Activated CD4-positive, alpha-beta T cell treated with anti-CD3 and anti-CD28 coated beads, Interleukin-2, amount 10 ng/mL, durations not matched to agents 7 days and 5 days (primary cell): ENCODE measurements around the gene SGPL1. TPM values are rescaled to one million over a fixed set of nuclear protein-coding genes. Genes with fewer than 3 reads are reported as not detected.

Source experiments
- CTCF ChIA-PET: fragments of 350-600 bp; sonication (Branson Sonifier 250); formaldehyde crosslinking; loops from one replicate; lab custom pipeline; 2021; ENCODE audit warnings: antibody characterized with exemption; lab: Charles Lee
- POLR2A ChIA-PET: fragments of 350-600 bp; sonication (Branson Sonifier 250); formaldehyde crosslinking; loops from one replicate; lab custom pipeline; 2021; ENCODE audit warnings: antibody characterized with exemption; lab: Charles Lee
- DNase-seq: peaks from one replicate; pipeline ENCODE4 v3.0.0-alpha.2; 2020
- H3K27ac Mint-ChIP-seq: one replicate; pipeline ENCODE4 v1.8.0; 2021; ENCODE audit warnings: mild to moderate bottlenecking, moderate library complexity, mixed read lengths
- H3K27me3 Mint-ChIP-seq: one replicate; pipeline ENCODE4 v1.8.0; 2021; ENCODE audit warnings: mixed read lengths
- H3K36me3 Mint-ChIP-seq: one replicate; pipeline ENCODE4 v1.8.0; 2021; ENCODE audit warnings: low read depth, mixed read lengths
- H3K4me1 Mint-ChIP-seq: one replicate; pipeline ENCODE4 v1.8.0; 2021; ENCODE audit warnings: mixed read lengths
- H3K4me3 Mint-ChIP-seq: one replicate; pipeline ENCODE4 v1.8.0; 2021; ENCODE audit warnings: mild to moderate bottlenecking, moderate library complexity, mixed read lengths
- H3K9me3 Mint-ChIP-seq: one replicate; pipeline ENCODE4 v1.8.0; 2021; ENCODE audit warnings: mixed read lengths
- total RNA-seq, 2 experiments: library from RNA; stranded (reverse); gene quantifications; one replicate each; pipeline ENCODE4 v1.2.3, GENCODE V29; 2021

The SGPL1 gene
- total RNA-seq, 2 experiments from 2014 or later: 19.7 to 22.3 TPM

- H3K4me3 Mint-ChIP-seq: no peak overlapping the region
- H3K36me3 Mint-ChIP-seq: peaks cover 8% of the 10 kb centered on the region
- H3K9me3 Mint-ChIP-seq: no peaks in the 10 kb centered on the region
- H3K27ac Mint-ChIP-seq: no peak overlapping the region
- H3K27me3 Mint-ChIP-seq: no peaks in the 10 kb centered on the region
- peaks cover 12% of the 10 kb centered on the region for H3K4me1 Mint-ChIP-seq
- ChIA-PET POLR2A (no interaction called here), CTCF (interaction anchor here (0.6 to 1.2 kb wide), 2 partner anchors 49 to 197 kb away, joined by 3 to 4 read pairs; no protein-coding TSS in a partner anchor)
- DNase-seq: no peak
These were observed 6.5 kb downstream of the SGPL1 start for GRCh38 chr10:70822076-70822820.

DNA sequence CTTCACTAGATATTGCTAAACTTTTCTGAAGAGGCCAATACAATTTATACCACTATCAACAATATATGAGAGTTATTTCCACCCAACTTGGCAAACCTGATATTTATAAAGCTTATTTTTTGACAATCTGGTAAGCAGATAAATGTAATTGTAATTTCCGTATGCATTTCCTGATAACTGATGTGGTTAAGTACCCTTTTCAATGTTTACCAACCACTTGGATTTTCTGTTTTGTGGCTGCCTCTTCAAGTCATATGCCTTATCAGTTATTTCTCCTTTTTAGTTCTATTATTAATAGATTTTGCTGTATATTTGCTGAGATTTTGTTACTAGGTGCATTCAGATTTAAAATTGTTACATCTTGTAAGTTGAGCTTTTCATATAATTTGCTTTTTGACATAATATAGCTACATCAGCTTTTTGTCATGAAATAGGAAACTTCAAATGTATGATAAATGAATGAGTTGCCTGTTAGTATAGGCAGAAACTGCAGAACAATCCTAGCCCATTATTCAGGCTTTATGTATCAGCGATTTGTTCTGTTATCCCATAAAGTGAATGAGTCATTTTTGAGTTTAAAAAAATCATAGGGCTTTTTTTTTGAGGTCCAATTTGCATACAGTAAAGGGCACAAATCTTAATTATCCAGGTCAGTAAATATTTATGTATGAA, 11.5 kb downstream of the SGPL1 start:
- DNase-seq: no peak
- no peak overlapping the region for H3K27ac Mint-ChIP-seq
- no peaks in the 10 kb centered on the region for H3K27me3 Mint-ChIP-seq
- POLR2A ChIA-PET: interaction anchor here (0.6 kb wide), 1 partner anchor 19 kb away, joined by 3 read pairs; no protein-coding TSS in a partner anchor
- peaks cover 2% of the 10 kb centered on the region for H3K4me1 Mint-ChIP-seq
- CTCF ChIA-PET: interaction anchor here (2.0 kb wide), 1 partner anchor 10 kb away, joined by 7 read pairs; no protein-coding TSS in a partner anchor
- no peak overlapping the region for H3K4me3 Mint-ChIP-seq
- H3K36me3 Mint-ChIP-seq: peaks cover 8% of the 10 kb centered on the region
- H3K9me3 Mint-ChIP-seq: no peaks in the 10 kb centered on the region

- ChIA-PET CTCF (interaction anchor here (0.7 to 1.5 kb wide), 2 partner anchors 12 to 14 kb away, joined by 4 to 5 read pairs; no protein-coding TSS in a partner anchor), POLR2A (no interaction called here)
- Mint-ChIP-seq H3K9me3 (no peaks in the 10 kb centered on the region), H3K27me3 (no peaks in the 10 kb centered on the region), H3K36me3 (peaks cover 8% of the 10 kb centered on the region), H3K4me1 (peaks cover 16% of the 10 kb centered on the region), H3K27ac (no peak overlapping the region), H3K4me3 (no peak overlapping the region)
- no peak for DNase-seq
These were observed 13.2 kb downstream of the SGPL1 start for GRCh38 chr10:70828923-70829322.

DNA sequence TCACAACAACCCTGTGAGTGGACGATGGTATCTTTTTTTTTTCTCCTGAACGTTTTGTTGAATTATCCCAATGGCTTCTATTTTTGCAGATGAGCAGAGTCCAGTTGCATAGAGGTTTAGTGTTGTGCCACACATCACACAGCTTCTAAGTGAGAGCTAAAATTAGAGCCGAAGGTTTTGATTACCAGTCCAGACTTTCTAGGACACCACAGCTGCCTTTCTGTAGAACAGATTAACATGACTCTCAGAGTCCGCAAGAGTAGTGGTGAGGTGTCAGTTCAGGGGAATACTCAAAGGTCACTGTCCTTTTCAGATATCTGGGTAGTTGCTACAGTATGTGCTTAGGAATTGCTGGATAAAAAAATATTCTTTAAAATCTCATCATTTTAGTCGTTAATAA, 13.8 kb downstream of the SGPL1 start:
- H3K4me1 Mint-ChIP-seq: peaks cover 20% of the 10 kb centered on the region
- no peak overlapping the region for H3K4me3 Mint-ChIP-seq
- peaks cover 8% of the 10 kb centered on the region for H3K36me3 Mint-ChIP-seq
- DNase-seq: no peak
- no peaks in the 10 kb centered on the region for H3K9me3 Mint-ChIP-seq
- no peak overlapping the region for H3K27ac Mint-ChIP-seq
- POLR2A ChIA-PET: no interaction called here
- no peaks in the 10 kb centered on the region for H3K27me3 Mint-ChIP-seq
- CTCF ChIA-PET: interaction anchor here (0.7 to 1.5 kb wide), 2 partner anchors 13 to 15 kb away, joined by 4 to 5 read pairs; no protein-coding TSS in a partner anchor

GRCh38 chr10:70830164-70830563, 14.4 kb downstream of the SGPL1 start:
- ChIA-PET CTCF (interaction anchor here (0.5 to 1.5 kb wide), 2 partner anchors 13 to 191 kb away, joined by 3 to 5 read pairs; no protein-coding TSS in a partner anchor), POLR2A (no interaction called here)
- Mint-ChIP-seq H3K27ac (no peak overlapping the region), H3K9me3 (no peaks in the 10 kb centered on the region), H3K27me3 (no peaks in the 10 kb centered on the region), H3K4me3 (no peak overlapping the region), H3K4me1 (peaks cover 20% of the 10 kb centered on the region), H3K36me3 (peaks cover 7% of the 10 kb centered on the region)
- no peak for DNase-seq

GRCh38 chr10:70832221-70832620, 16.5 kb downstream of the SGPL1 start:
- H3K4me1 Mint-ChIP-seq: peaks cover 22% of the 10 kb centered on the region
- CTCF ChIA-PET: interaction anchor here (1.0 kb wide), 1 partner anchor 46 kb away, joined by 3 read pairs; no protein-coding TSS in a partner anchor
- H3K9me3 Mint-ChIP-seq: no peaks in the 10 kb centered on the region
- no peak overlapping the region for H3K27ac Mint-ChIP-seq
- H3K27me3 Mint-ChIP-seq: no peaks in the 10 kb centered on the region
- H3K4me3 Mint-ChIP-seq: no peak overlapping the region
- H3K36me3 Mint-ChIP-seq: peaks cover 8% of the 10 kb centered on the region
- POLR2A ChIA-PET: no interaction called here
- DNase-seq: no peak

- ChIA-PET POLR2A (no interaction called here), CTCF (interaction anchor here (0.8 to 1.0 kb wide), 2 partner anchors 21 to 37 kb away, joined by 4 read pairs; no protein-coding TSS in a partner anchor)
- H3K27me3 Mint-ChIP-seq: no peaks in the 10 kb centered on the region
- no peak overlapping the region for H3K27ac Mint-ChIP-seq
- H3K4me1 Mint-ChIP-seq: peaks cover 22% of the 10 kb centered on the region
- no peak overlapping the region for H3K4me3 Mint-ChIP-seq
- peaks cover 14% of the 10 kb centered on the region for H3K36me3 Mint-ChIP-seq
- DNase-seq: no peak
- H3K9me3 Mint-ChIP-seq: peaks cover 7% of the 10 kb centered on the region
These were observed 17.2 kb downstream of the SGPL1 start for GRCh38 chr10:70832852-70833528.

GRCh38 chr10:70833601-70834000, 17.9 kb downstream of the SGPL1 start:
- Mint-ChIP-seq H3K36me3 (peaks cover 19% of the 10 kb centered on the region), H3K27me3 (no peaks in the 10 kb centered on the region), H3K4me3 (no peak overlapping the region), H3K9me3 (peaks cover 7% of the 10 kb centered on the region), H3K4me1 (peaks cover 22% of the 10 kb centered on the region), H3K27ac (no peak overlapping the region)
- no peak for DNase-seq
- ChIA-PET POLR2A (no interaction called here), CTCF (interaction anchor here (0.9 to 1.0 kb wide), 2 partner anchors 37 to 47 kb away, joined by 4 to 5 read pairs; no protein-coding TSS in a partner anchor)

- CTCF ChIA-PET: interaction anchor here (0.9 to 1.5 kb wide), 3 partner anchors 10 to 47 kb away, joined by 3 to 5 read pairs (median 4); no protein-coding TSS in a partner anchor
- peaks cover 19% of the 10 kb centered on the region for H3K36me3 Mint-ChIP-seq
- H3K27me3 Mint-ChIP-seq: no peaks in the 10 kb centered on the region
- H3K4me1 Mint-ChIP-seq: peaks cover 22% of the 10 kb centered on the region
- DNase-seq: no peak
- H3K27ac Mint-ChIP-seq: no peak overlapping the region
- POLR2A ChIA-PET: no interaction called here
- peaks cover 7% of the 10 kb centered on the region for H3K9me3 Mint-ChIP-seq
- H3K4me3 Mint-ChIP-seq: no peak overlapping the region
These were observed 18.3 kb downstream of the SGPL1 start for GRCh38 chr10:70834021-70834420.

DNA sequence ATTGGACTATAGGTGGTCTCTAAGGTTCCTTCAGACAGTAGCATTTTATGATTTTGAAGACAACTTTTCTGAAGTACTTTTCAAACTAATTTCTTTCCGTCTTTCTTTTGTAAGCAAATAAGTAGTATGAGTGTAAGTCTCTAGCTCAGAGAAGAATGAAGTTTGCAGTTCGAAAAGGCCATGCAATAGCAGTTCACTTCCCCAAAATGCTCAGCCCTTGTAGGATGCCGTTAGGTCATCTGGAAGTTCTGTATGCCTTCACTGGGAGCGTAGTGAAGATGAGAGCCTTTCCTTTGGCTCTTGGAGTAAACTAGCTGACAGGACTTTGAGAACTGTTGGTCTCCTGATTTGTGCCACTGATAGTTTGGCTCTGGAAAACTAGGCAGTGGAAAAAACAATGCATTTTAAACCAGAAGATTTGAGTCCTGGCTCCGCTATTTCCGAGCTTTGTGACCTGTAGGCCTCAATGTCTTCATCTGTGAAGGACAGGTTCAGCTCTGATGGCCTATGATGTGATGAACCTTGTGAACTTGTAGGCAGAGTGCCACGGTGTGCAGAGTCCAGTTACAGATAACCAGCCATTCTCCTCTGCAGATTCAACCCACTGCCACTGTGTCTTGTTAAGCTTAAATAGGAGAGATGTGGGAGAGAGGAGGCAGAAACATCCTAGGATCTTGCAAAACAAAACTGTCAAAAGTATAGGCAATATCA, 18.8 kb downstream of the SGPL1 start:
- Mint-ChIP-seq H3K4me3 (no peak overlapping the region), H3K4me1 (peaks cover 22% of the 10 kb centered on the region)
- CTCF ChIA-PET: interaction anchor here (0.9 to 1.5 kb wide), 2 partner anchors 10 to 46 kb away, joined by 3 to 5 read pairs; no protein-coding TSS in a partner anchor

GRCh38 chr10:70836319-70836718, 20.6 kb downstream of the SGPL1 start:
- Mint-ChIP-seq H3K27ac (no peak overlapping the region), H3K9me3 (peaks cover 7% of the 10 kb centered on the region), H3K4me1 (peaks cover 30% of the 10 kb centered on the region), H3K36me3 (peaks cover 20% of the 10 kb centered on the region), H3K27me3 (no peaks in the 10 kb centered on the region), H3K4me3 (no peak overlapping the region)
- no peak for DNase-seq
- POLR2A ChIA-PET: no interaction called here
- CTCF ChIA-PET: interaction anchor here (0.9 to 1.1 kb wide), 3 partner anchors 12 to 112 kb away, joined by 3 to 4 read pairs (median 3); no protein-coding TSS in a partner anchor

More for the DNA sequence above, 18.8 kb downstream of the SGPL1 start:
- no peak for DNase-seq
- Mint-ChIP-seq H3K27ac (no peak overlapping the region), H3K9me3 (peaks cover 7% of the 10 kb centered on the region), H3K36me3 (peaks cover 17% of the 10 kb centered on the region), H3K27me3 (no peaks in the 10 kb centered on the region)
- POLR2A ChIA-PET: no interaction called here

DNA sequence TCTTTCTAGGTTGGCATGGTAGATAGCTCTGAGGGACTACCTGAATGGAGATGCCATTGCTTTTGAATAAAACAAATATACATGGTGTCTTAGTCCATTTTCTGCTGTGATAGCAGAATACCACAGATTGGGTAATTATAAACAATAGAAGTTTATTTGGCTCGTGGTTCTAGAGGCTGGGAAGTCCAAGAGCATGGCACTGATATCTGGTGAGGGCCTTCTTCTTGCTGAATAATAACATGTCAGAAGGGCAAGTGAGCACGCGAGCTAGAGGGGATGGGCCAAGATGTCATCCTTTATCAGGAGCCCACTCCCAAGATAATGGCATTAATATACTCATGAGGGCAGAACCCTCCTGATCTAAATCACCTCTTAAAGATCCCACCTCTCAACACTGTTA, 21.9 kb downstream of the SGPL1 start:
- peaks cover 27% of the 10 kb centered on the region for H3K36me3 Mint-ChIP-seq
- DNase-seq: no peak
- ChIA-PET POLR2A (no interaction called here), CTCF (no interaction called here)
- no peaks in the 10 kb centered on the region for H3K27me3 Mint-ChIP-seq
- H3K27ac Mint-ChIP-seq: no peak overlapping the region
- peaks cover 7% of the 10 kb centered on the region for H3K9me3 Mint-ChIP-seq
- H3K4me1 Mint-ChIP-seq: peaks cover 28% of the 10 kb centered on the region
- no peak overlapping the region for H3K4me3 Mint-ChIP-seq
